Muscle layer of colon (tissue), 2 donors: ENCODE data around the gene CCDC8.

Experiments
- H3K27ac ChIP-seq: one replicate; pipeline ENCODE4 v1.7.0; 2013; ENCODE audit warnings: low read depth, mild to moderate bottlenecking, low read length, moderate library complexity
- H3K27me3 ChIP-seq, 2 donors: one replicate each; pipeline ENCODE4 v1.7.0; 2013; ENCODE audit warnings: low read length in 2 of 2, mild to moderate bottlenecking in 2 of 2; ENCODE audit not compliant: insufficient read depth in 2 of 2, control insufficient read depth in 1 of 2
- H3K36me3 ChIP-seq: one replicate; pipeline ENCODE4 v1.7.0; 2013; ENCODE audit warnings: mild to moderate bottlenecking, low read length; ENCODE audit not compliant: insufficient read depth
- H3K4me1 ChIP-seq: one replicate; pipeline ENCODE4 v1.7.0; 2013; ENCODE audit warnings: mild to moderate bottlenecking, low read length; ENCODE audit not compliant: insufficient read depth
- H3K4me3 ChIP-seq, 2 donors: one replicate each; pipeline ENCODE4 v1.7.0; 2013; ENCODE audit warnings: low read length in 2 of 2, low read depth in 1 of 2, mild to moderate bottlenecking in 1 of 2, moderate library complexity in 1 of 2
- H3K9ac ChIP-seq: one replicate; pipeline ENCODE4 v1.7.0; 2013; ENCODE audit warnings: low read length
- H3K9me3 ChIP-seq: one replicate; pipeline ENCODE4 v1.7.0; 2013; ENCODE audit warnings: mild to moderate bottlenecking, low read length
- donor health status: abdominal sarcoma.
- donor health status: Adenocarcinoma of cecum.

The CCDC8 gene

GRCh38 chr19:46361915-46362314 lies 51.4 kb downstream of the CCDC8 start:
- Histone ChIP-seq H3K27me3 (no peaks in the 10 kb centered on the region), H3K9ac (no peak overlapping the region), H3K4me1 (no peaks in the 10 kb centered on the region), H3K27ac (no peak overlapping the region), H3K36me3 (peaks cover 30% of the 10 kb centered on the region), H3K4me3 (no peak overlapping the region), H3K9me3 (no peaks in the 10 kb centered on the region)
